Heart left ventricle (tissue), 16 donors: ENCODE data around the gene NFXL1. TPM values are rescaled to one million over a fixed set of nuclear protein-coding genes. Genes with fewer than 3 reads are reported as not detected.
A peak's percentile ranks its signal among the peaks of the same experiment; 100 is the strongest.
"Not testable (repeated sequence)": the region's sequence is repeated elsewhere in the genome, so short reads cannot be mapped to it uniquely, and the experiment has no call there.

Experiments
- ATAC-seq, 4 donors: fragments of 200-7000 bp; cut with Tn5 transposase; one replicate each; pipeline ENCODE4 v1.9.1; 2020 to 2022; ENCODE audit warnings: moderate library complexity in 4 of 4, mild to moderate bottlenecking in 3 of 4, moderate number of reproducible peaks in 1 of 4
- DNase-seq, 5 donors: peaks; one replicate each; pipeline ENCODE4 v3.0.0-alpha.2; 2020
- H3K27ac ChIP-seq, 12 donors: fragments of 200-600 bp; sonication (generic) in 4 of 12; one replicate each; pipeline versions ENCODE4 v1.5.0 to v1.8.0; 2016 to 2022; ENCODE audit warnings: mild to moderate bottlenecking in 2 of 12
- H3K27me3 ChIP-seq, 9 donors: fragments of 200-600 bp; sonication (generic) in 2 of 9; one replicate each; pipeline versions ENCODE4 v1.5.1 to v1.8.0; 2016 to 2022; ENCODE audit warnings: mild to moderate bottlenecking in 3 of 9
- H3K36me3 ChIP-seq, 9 donors: fragments of 200-600 bp; sonication (generic) in 2 of 9; one replicate each; pipeline versions ENCODE4 v1.5.0 to v1.8.0; 2018 to 2022; ENCODE audit warnings: mild to moderate bottlenecking in 2 of 9
- H3K4me1 ChIP-seq, 12 donors: fragments of 200-600 bp; sonication (generic) in 4 of 12; one replicate each; pipeline versions ENCODE4 v1.5.0 to v1.8.0; 2016 to 2022; ENCODE audit warnings: mild to moderate bottlenecking in 3 of 12
- H3K4me3 ChIP-seq, 12 donors: fragments of 200-600 bp; sonication (generic) in 4 of 12; one replicate each; pipeline versions ENCODE4 v1.5.0 to v1.8.0; 2017 to 2022; ENCODE audit warnings: mild to moderate bottlenecking in 9 of 12, moderate library complexity in 4 of 12
- H3K9me3 ChIP-seq, 12 donors: fragments of 200-600 bp; sonication (generic) in 4 of 12; one replicate each; pipeline versions ENCODE4 v1.5.0 to v1.8.0; 2016 to 2022; ENCODE audit warnings: mild to moderate bottlenecking in 1 of 12
- CTCF ChIP-seq, 12 donors: fragments of 200-600 bp; sonication (generic) in 4 of 12; IDR thresholded peaks; one replicate each; pipeline versions ENCODE4 v1.5.0 to v1.8.0; 2018 to 2022; ENCODE audit warnings: antibody characterized with exemption in 12 of 12, mild to moderate bottlenecking in 5 of 12
- POLR2A ChIP-seq, 2 donors: fragments of 450-650 bp; IDR thresholded peaks; one replicate each; pipeline ENCODE4 v1.6.1; 2017; ENCODE audit warnings: antibody characterized with exemption in 2 of 2, mild to moderate bottlenecking in 2 of 2, moderate library complexity in 2 of 2
- WGBS, 4 donors: extraction: QIAGEN DNeasy Blood & Tissue Kit in 2 of 4; methylation state at CpG; one replicate each; pipeline versions ENCODE4 v1.1.5 to v1.1.7; 2013 to 2018; 5-methylcytosine and 5-hydroxymethylcytosine counted together
- intact Hi-C, 10 donors: fragments of 100-400 bp; cut with DNase I; formaldehyde crosslinking; loops; one replicate each; pipeline versions ENCODE4 v1.11.1 to v1.14.2; 2022
- polyA plus RNA-seq, 2 donors: library from polyadenylated mRNA; stranded (reverse); fragments of 200-250 nt; gene quantifications; one replicate each; pipeline ENCODE4 v1.2.3, GENCODE V29; 2013
- total RNA-seq, 9 donors: library from RNA; depleted of rRNA in 2 of 9; stranded (reverse); fragments of >200 nt in 2 of 9; fragmentation: NEBNext Ultra II Directional in 3 of 9; extraction: Animal tissue kit (Norgen Biotek cat#: 25700) in 3 of 9; gene quantifications; one replicate each; pipeline versions ENCODE4 v1.1.0 to v1.2.4, GENCODE V29; 2016 to 2023
- donor health status: ischemic (EF 13 %, LVEDD 7.1; RV severe dilation, severe dysfunction).
- donor health status: healthy with polysubstance abuse.
- donor health status: DM: no; HTN: yes; CAD: no.
- donor health status: DM: no; HTN: no; CAD: no.
- donor health status: ischemic (EF 25% LVEDD 6.9; RV normal size, moderate dysfunction).
- donor health status: ischemic (EF 25% LVEDD 5.7; RV mildly dilated, moderate dysfunction).
- donor health status: healthy.
- donor health status: DM: yes; HTN: yes; CAD: no.
- donor health status: ischemic (EF 35%, LVEDD 5.7; RV mildly dilated, moderate dysfunction).
- donor health status: nonischemic (EF 11% LVEDD 7.7; RV severe dilation, severe dysfunction).
- donor health status: DM: yes; HTN: yes; CAD: no.
- donor health status: PGD.
- donor health status: ischemic (EF 29% LVEDD 5.4; RV normal size, mild dysfunction).
- donor health status: nonischemic (EF 23%, LVEDD 6.1; RV moderate dilation, normal function).

NFXL1 gene
- total and polyA plus RNA-seq, 11 donors, result 2.8 to 7.3 (median 5.3) TPM

DNA sequence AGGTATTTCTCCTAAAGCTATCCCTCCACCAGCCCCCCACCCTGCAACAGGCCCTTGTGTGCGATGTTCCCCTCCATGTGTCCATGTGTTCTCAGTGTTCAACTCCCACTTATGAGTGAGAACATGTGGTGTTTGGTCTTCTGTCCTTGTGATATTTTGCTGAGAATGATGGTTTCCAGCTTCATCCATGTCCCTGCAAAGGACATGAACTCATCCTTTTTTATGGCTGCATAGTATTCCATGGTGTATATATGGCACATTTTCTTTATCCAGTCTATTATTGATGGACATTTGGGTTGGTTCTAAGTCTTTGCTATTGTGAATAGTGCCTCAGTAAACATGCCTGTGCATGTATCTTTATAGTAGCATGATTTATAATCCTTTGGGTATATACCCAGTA, 2.8 kb upstream of the NFXL1 start:
- intact Hi-C loops, result loop anchor here in 4 of 10 donors (10.0 kb wide), 2 partner anchors 212 to 432 kb away; partner anchors contain the start of gene ATP10D (in 3 of the 4)
- WGBS, 4 donors, result 92 to 100% (median 98%) methylated on average over 1 of the region's 1 CpG
- H3K27me3 ChIP-seq, ATAC-seq, H3K9me3 ChIP-seq, H3K36me3 ChIP-seq, H3K27ac ChIP-seq, H3K4me3 ChIP-seq, DNase-seq: not testable (repeated sequence)
- peaks cover 0 to 19% (median 11%) of the 10 kb centered on the region in 12 donors for H3K4me1 ChIP-seq

DNA sequence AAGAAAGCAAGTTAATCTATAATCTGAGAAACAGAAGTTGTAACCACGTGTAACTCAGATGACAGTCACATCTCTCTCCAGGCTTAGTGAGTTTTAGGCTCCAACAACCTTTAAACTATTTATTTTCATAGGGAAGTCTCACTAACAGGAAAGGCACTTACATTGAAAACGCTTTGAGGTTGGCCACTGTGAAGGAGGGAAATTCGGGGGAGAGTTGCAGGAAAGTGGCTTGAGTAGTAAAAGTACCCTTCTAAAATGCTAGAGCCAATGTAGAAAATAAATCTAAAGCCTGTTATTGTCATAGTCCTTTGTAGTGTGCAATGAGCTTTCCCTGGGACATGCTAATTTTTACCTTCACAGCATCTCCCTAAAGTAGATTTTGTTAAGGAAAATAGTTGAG, 995 bp upstream of the NFXL1 start:
- Histone ChIP-seq H3K4me1 (peaks cover 0 to 26% (median 12%) of the 10 kb centered on the region in 12 donors), H3K4me3 (no peak overlapping the region), H3K27ac (peak overlapping the region in 2 of 12 donors; percentile 29 to 38), H3K27me3 (no peaks in the 10 kb centered on the region), H3K9me3 (peaks cover 0 to 9% (median 0%) of the 10 kb centered on the region in 12 donors), H3K36me3 (peaks cover 0 to 16% (median 4%) of the 10 kb centered on the region in 9 donors)
- TF ChIP-seq CTCF (IDR thresholded peaks at IDR 0.05) (no peak), POLR2A (IDR thresholded peaks at IDR 0.05) (no peak)
- ATAC-seq (no peak), DNase-seq (no peak)
- intact Hi-C loops, result loop anchor here in 4 of 10 donors (10.0 kb wide), 2 partner anchors 211 to 431 kb away; partner anchors contain the start of gene ATP10D (in 3 of the 4)
- 49 to 53% (median 51%) methylated on average over 3 of the region's 3 CpGs for WGBS, 4 donors

GRCh38 chr4:47914926-47915237, 499 bp upstream of the NFXL1 start:
- peak overlapping the region in 6 of 12 donors; percentile 29 to 85 (median 79) for H3K27ac ChIP-seq
- peaks cover 0 to 21% (median 9%) of the 10 kb centered on the region in 9 donors for H3K36me3 ChIP-seq
- no peak for TF ChIP-seq POLR2A (IDR thresholded peaks at IDR 0.05)
- no peak for TF ChIP-seq CTCF (IDR thresholded peaks at IDR 0.05)
- peak overlapping the region; percentile 43 to 96 (median 88) for H3K4me3 ChIP-seq
- intact Hi-C loops, result loop anchor here in 4 of 10 donors (5.0 to 10.0 kb wide), 3 partner anchors 63 to 430 kb away; partner anchors contain the start of gene ATP10D (in 3 of the 4)
- peaks cover 0 to 26% (median 12%) of the 10 kb centered on the region in 12 donors for H3K4me1 ChIP-seq
- ATAC-seq (no peak), DNase-seq (no peak)
- no peaks in the 10 kb centered on the region for H3K27me3 ChIP-seq
- WGBS, 4 donors, result 1 to 4% (median 2%) methylated on average over 6 of the region's 6 CpGs
- H3K9me3 ChIP-seq, result peaks cover 0 to 9% (median 0%) of the 10 kb centered on the region in 12 donors

DNA sequence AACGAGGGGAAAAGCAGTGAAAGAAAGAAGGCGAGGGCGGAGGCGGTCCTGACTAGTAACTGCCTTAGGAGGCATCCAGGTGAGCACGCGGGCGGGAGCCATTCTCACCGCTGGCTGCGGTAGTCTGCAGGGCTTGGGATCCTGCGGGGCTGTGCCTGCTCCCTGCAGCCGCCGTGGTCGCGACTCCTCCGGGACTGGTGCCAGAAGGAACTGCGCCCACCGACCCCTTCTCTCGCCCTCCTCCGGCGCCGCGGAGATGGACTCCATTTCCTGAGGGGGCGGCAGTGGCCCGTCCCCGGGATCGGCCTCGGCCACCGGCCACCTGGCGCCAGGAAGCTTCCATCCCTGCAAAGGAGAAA, 543 bp downstream of the NFXL1 start:
- H3K27ac ChIP-seq, result peak overlapping the region in 10 of 12 donors; percentile 59 to 85 (median 82)
- no peaks in the 10 kb centered on the region for H3K27me3 ChIP-seq
- H3K36me3 ChIP-seq, result peaks cover 0 to 32% (median 18%) of the 10 kb centered on the region in 9 donors
- peak overlapping the region; percentile 43 to 96 (median 88) for H3K4me3 ChIP-seq
- intact Hi-C loops, result loop anchor here in 4 of 10 donors (5.0 to 10.0 kb wide), 3 partner anchors 62 to 429 kb away; partner anchors contain the start of gene ATP10D (in 3 of the 4)
- WGBS, 4 donors, result 0 to 1% (median 1%) methylated on average over 29 of the region's 29 CpGs
- H3K9me3 ChIP-seq, result peaks cover 0 to 9% (median 0%) of the 10 kb centered on the region in 12 donors
- ATAC-seq (peak; percentile 9 to 39 (median 32)), DNase-seq (peak; percentile 25 to 68 (median 36))
- TF ChIP-seq CTCF (IDR thresholded peaks at IDR 0.05), result no peak
- TF ChIP-seq POLR2A (IDR thresholded peaks at IDR 0.05), result no peak
- H3K4me1 ChIP-seq, result peaks cover 0 to 26% (median 12%) of the 10 kb centered on the region in 12 donors
